Uterus (tissue), 2 donors: ENCODE measurements around the gene COL6A1.

Experiments
- POLR2A ChIP-seq, 2 donors: fragments of 450-650 bp; IDR thresholded peaks; one replicate each; pipeline ENCODE4 v1.6.1; 2016; ENCODE audit warnings: antibody characterized with exemption in 2 of 2, mild to moderate bottlenecking in 1 of 2, moderate library complexity in 1 of 2
- TF ChIP-seq, protein P1 (sequence below), 4 experiments: fragments of 200-600 bp in 2 of 4; fragments of 450-650 bp in 2 of 4; sonication (generic) in 2 of 4; IDR thresholded peaks; one replicate each; pipeline ENCODE4 v1.5.1; 2016 to 2019; ENCODE audit warnings: antibody characterized with exemption in 4 of 4, mild to moderate bottlenecking in 2 of 4, moderate library complexity in 1 of 4

DNA sequence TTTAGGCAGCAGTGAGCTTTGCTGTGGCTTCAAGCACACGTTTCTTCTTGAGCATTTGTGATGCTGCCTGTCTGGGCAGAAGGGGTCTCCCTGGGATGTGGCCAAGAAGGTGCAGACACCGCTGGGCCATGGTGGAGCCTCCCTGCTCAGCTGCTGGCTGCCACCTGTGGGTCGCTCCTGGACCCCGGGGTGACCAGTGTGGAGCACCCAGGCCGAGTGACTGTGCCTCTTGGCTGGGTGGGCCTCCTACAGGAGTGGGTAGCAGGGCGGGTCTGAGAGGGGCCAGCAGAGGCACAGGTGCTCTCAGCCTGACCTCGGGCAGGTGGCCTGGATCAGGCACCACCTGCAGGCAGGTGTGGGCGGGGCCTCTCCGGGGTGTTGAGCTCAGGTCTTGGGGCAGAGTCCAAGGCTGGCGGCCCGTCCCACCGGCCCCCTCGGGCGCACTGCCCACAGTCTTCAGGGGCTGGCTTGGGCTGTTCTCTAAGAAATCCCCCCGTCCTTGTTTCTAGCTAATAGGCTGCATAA lies 42.0 kb upstream of the COL6A1 start:
- no peak for TF ChIP-seq POLR2A (IDR thresholded peaks at IDR 0.05)
- TF ChIP-seq, protein P1, sequence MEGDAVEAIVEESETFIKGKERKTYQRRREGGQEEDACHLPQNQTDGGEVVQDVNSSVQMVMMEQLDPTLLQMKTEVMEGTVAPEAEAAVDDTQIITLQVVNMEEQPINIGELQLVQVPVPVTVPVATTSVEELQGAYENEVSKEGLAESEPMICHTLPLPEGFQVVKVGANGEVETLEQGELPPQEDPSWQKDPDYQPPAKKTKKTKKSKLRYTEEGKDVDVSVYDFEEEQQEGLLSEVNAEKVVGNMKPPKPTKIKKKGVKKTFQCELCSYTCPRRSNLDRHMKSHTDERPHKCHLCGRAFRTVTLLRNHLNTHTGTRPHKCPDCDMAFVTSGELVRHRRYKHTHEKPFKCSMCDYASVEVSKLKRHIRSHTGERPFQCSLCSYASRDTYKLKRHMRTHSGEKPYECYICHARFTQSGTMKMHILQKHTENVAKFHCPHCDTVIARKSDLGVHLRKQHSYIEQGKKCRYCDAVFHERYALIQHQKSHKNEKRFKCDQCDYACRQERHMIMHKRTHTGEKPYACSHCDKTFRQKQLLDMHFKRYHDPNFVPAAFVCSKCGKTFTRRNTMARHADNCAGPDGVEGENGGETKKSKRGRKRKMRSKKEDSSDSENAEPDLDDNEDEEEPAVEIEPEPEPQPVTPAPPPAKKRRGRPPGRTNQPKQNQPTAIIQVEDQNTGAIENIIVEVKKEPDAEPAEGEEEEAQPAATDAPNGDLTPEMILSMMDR (IDR thresholded peaks at IDR 0.05): no peak
